GM21619 (cell line): ENCODE data around the gene PRKD1.

Source experiments
- ATAC-seq: cut with Tn5 transposase; IDR thresholded peaks from one replicate; pipeline ENCODE4 v1.9.1; 2021; ENCODE audit not compliant: unreplicated experiment

PRKD1 gene

DNA sequence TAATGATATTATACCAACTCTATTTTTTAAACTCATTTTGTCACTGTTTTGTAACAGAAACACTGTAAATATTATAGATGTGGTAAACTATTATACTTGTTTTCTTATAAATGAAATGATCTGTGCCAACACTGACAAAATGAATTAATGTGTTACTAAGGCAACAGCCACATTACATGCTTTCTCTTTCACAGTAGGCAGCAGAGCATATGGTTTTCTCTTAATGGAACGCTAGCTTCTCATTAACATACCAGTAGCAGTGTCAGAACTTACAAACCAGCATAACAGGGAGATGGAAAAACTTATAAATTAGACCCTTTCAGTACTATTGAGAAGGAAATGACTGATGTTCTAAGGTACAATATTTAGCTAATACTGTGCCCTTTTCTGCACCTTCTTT lies 398.8 kb downstream of the PRKD1 start:
- no peak for ATAC-seq

GRCh38 chr14:29527286-29527685 lies 400.4 kb downstream of the PRKD1 start:
- ATAC-seq, result no peak
